Stimulated activated CD4-positive, alpha-beta T cell treated with anti-CD3 and anti-CD28 coated beads, TNF-alpha, amount 100 ng/mL, for 1 hour (primary cell): ENCODE data around the gene TBC1D14.
A peak's percentile ranks its signal among the peaks of the same experiment; 100 is the strongest.

Experiments used
- DNase-seq, 3 donors: peaks; one replicate each; pipeline ENCODE4 v3.0.0-alpha.2; 2020; ENCODE audit warnings: low read depth in 3 of 3, low spot score in 1 of 3

TBC1D14 gene

GRCh38 chr4:7040765-7041164 is 131.1 kb downstream of the TBC1D14 start:
- DNase-seq, result no peak

GRCh38 chr4:7041246-7041645 is 131.6 kb downstream of the TBC1D14 start:
- DNase-seq, result no peak

DNA sequence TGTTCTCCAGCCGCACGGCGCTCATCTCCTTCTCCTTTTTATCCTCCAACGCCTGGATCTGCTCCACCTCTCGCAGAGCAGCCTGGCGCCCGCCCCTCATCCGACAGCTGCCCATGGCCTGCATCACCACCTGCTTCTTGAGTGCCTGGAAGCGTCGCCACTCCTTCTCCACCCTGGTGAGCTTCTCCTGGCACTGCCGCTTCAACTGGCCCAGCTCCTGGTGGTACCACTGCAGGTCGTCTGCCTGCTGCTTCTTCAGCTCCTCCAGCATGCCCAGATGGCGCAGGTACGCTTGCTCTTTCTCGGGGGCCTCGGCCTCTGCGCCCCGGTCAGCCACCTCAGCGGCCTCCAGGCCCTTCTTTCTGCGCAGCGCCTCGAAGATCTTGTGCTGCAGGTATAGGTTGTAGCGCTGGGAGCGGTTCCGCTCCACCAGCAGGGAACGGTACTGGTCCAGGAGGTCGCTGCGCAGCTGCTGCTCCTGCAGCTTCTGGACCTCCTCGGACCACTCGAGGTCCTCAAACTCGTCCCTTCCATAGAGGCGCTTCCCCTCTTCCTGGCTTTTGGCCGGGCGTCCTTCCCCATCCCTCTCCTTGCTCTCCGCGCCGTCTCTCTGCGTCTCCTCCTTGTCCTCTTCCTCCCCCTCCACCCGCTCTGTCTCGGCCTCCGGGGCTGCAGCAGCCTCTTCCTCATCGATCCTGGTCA is 132.3 kb downstream of the TBC1D14 start:
- no peak for DNase-seq

DNA sequence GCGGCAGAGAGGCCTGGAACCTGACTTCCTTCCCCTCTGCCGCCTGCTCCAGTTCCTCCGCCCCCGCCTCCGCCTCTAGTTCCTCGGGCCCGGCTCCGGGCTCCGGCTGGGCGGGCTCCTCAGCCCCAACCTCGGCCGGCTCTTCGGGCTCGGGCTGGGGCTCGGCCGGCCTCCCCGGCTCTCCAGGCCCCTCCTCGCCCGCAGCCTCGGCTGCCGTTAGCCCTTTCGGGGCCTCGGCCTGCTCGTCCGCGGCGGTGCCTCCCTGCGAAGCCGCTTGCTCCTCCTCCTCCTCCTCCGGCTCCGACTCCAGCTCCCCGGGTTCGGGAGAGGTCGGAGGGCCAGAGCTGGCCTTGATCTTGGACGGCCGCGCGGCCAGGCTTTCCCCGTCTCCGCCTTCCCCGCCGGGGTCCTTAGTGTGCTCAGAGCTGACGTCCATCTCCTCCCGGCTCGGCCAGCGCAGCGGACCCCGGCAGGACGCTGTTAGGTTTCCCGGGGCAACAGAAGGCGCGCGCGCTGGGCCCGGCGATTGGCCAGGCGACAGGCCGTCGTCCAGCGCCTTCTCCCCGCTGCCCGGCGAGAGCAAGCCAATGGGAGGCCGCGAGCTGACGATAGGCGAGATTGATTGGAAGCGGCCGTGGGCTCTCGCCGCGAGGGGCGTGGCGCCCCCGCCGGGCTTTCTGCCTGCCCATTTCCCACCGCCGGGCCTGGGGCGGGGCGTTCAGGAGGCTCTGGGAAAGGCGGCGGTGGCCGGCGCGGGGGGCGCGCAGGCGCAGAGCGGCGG is 133.1 kb downstream of the TBC1D14 start:
- peak; percentile 74 to 90 (median 83) for DNase-seq

- DNase-seq, result peak in 2 of 3 donors; percentile 18 to 34
Observed at GRCh38 chr4:7043284-7044136, 133.9 kb downstream of the TBC1D14 start, which contains the start of gene TADA2B. TADA2B (plus strand) TSS chr4:7043372; CDS start chr4:7043580, 208 bp downstream.

DNA sequence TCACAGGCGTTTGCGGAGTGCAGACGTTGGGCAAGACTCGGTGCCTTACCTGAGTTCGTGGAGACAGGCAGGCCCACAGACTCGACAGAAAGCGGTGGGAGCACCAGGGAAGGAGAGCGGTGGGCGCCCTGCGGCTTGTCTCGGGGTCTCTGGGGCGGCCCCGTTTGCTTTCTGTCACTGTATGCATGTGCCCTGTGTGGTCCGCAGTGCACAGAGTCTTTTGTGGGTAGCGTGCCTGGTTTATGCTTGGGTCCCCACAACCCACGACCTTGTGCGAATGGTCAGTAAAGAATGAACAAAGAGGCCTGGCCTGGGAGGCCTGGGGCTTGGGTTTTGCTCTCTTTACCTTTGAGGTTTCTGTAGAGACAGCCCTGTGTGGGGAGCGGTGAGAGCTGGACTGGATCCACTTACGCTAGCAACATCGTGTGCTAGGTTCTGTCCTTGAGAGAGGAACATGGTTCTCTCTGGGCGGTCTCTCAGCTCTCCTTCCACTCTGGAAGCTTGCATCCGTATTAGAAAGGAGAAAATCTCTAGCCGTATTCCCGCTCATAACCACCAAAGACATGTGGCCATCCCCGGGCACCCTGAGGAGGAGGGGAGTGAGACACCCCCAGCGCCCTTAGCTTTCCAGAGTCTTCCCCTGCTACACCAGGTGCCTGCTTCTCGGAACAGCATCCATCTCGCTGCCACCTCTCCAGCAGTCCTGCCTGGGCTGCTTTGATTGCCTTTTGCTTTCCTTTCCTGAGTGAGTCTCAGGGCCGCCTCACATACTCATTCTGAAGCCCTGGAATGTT is 134.7 kb downstream of the TBC1D14 start:
- DNase-seq, result no peak

DNA sequence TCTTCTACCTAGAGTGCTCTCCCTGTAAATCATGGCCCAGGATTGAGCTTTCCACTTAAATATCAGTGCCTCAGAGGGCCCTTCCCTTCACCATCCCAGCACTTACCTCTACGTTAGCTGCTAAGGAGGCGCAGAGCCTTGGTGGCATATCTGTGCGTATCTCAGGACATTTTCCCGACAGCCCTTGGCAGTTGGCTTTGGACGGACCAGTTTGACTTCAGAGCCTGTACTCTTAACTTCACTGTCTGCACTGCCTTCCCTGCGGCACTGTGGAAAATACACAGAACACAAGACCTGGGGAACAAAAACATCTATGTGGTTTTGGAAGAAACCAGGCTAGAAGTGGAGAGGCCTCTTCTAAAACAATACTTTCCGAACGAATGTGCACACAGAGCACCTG is 135.9 kb downstream of the TBC1D14 start:
- no peak for DNase-seq

DNA sequence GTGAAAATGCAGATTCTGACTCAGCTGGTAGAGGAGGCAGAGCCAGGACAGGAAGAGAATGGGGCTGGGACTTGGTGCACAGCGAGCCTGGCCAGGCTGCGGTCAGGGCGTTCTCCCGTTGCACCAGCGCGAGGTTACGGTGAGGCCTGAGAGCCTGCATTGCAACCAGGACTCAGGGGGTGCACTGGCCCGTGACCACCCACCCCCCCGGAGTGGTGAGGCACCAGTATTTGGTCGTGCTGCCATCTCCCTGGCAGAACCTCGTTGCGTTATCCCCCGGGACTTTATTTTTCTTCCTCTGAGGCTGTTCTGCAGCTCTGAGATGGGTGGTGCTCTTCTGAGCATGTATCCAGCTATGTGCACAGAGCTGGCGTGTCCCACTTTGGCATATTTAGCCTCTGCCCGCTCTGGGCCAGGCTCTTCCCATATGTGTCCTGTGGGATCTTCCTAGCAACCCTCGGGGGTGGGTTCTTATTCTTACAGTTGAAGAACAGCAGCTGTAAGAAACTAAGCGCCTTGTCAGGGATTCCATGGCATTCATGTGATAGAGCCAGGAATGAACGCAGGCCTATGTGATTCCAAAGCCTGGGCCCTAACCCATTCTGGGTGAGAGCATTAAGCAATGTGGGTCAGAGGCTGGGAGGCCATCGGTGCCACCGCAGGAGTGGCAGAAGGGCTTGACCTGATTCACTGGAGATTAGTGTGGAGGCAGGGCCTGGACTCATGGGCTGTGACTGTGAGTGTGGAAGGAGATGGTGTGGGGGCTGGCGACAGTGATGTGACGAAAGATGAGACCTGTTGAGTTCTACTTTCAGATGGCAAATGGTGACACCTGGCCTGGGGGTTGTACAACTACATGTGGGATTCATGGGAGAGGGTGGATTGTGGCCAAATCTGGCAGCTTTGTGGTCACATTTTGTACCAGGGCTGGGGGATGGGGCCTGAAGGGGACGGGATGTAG is 136.6 kb downstream of the TBC1D14 start:
- DNase-seq, result no peak

DNA sequence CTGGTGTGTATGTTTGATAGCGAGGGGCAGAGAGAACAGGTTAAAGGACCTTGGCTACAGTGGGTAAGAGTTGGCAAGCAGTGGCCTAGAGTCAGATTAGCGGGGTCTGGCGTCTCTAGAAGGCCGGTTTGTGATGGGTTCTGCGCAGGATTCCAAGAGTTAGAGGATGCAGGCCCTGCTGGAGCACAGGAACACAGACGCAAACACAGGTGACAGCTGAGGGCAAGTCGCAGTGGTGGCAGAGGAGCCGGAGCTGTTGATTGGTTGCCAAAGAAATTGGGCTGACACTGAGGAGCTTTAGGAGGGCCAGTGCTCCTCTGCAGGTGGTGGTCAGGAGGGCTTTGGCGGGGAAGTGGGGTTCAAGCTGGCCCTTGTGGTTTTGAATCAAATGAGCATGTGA is 137.3 kb downstream of the TBC1D14 start:
- DNase-seq, result no peak

- DNase-seq, result no peak
Observed at GRCh38 chr4:7048642-7049041, 139.0 kb downstream of the TBC1D14 start.

GRCh38 chr4:7049295-7049694 is 139.7 kb downstream of the TBC1D14 start:
- no peak for DNase-seq

DNA sequence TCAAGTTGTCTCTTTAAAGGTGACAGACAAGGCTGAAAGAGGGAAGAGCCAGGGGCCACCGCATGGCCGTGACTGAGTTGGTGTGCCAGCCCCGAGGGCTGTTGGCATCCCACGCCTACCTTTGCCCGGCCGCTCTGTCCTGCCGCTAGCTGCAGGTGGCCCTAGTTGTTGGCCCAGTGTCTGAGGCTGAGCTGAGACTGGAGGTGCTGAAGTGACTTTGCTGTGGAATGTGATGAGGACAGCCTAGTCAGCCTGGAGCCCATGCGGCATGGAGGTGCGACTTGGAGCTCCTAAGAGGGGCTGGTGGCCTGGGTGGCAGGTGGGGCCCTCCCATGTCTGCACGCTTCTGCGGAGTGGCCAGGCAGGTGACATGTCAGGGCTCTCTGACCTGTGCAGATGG is 140.1 kb downstream of the TBC1D14 start:
- DNase-seq, result no peak

GRCh38 chr4:7050481-7051143 is 141.0 kb downstream of the TBC1D14 start:
- no peak for DNase-seq

- DNase-seq, result no peak
Observed at GRCh38 chr4:7051144-7051495, 141.5 kb downstream of the TBC1D14 start.

DNA sequence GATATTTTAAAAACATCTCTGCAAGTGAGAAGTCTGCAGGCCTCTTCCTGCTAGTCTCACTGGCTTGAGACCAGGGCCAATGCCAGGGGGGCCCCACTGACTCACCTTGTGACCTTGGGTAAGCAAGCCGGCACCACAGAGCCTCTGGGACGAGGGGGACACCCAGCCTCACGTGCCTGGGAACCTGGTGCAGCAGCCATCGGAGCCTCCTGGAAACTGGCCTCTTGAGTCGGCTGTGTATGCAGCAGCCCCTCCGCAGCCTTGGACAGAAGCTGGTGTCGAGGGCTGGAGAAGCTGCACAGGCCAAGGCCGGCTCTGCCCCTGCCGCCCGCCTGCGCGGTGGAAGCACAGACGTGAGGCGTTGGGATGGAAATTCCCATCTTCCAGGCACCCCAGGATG is 142.3 kb downstream of the TBC1D14 start:
- DNase-seq, result no peak

- no peak for DNase-seq
Observed at GRCh38 chr4:7052313-7052712, 142.7 kb downstream of the TBC1D14 start.

DNA sequence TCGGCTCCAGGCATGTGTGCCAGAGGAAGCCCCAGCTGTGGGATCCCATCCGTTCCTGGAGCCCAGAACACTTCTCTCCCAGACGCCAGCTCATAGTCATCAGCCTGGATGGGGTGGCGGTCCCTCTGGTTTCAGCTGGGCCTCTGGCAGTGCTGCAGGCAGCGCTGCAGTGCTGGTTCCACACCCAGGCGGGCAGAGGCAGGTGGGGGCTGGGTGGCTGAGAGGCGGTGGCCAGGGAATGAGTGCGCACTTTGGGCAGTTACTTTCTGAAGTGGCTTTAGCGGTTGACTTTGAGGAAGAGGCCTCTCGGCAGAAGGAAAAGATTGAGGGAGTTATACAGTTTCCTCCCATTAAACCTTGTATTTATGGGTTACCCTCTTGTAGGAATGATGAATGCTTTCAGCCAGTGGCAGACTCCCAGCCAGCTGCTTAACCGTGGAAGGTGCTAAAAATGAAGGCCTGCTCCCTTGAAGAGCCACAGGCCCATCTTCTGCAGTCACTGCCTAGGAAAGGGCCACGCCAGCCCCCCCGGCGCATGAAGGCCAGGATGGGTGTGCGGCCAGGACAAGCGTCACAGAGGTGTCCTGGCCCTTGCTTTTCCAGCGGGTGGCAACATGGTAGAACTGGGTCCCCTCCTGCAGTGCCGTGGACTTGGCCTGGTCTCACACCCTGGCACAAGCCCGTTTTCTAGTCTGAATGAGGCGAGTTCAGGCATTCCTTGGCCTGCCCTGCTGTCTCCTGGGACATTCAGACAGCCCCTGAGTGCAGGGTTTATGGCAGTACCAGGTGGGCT is 143.5 kb downstream of the TBC1D14 start:
- DNase-seq, result no peak

DNA sequence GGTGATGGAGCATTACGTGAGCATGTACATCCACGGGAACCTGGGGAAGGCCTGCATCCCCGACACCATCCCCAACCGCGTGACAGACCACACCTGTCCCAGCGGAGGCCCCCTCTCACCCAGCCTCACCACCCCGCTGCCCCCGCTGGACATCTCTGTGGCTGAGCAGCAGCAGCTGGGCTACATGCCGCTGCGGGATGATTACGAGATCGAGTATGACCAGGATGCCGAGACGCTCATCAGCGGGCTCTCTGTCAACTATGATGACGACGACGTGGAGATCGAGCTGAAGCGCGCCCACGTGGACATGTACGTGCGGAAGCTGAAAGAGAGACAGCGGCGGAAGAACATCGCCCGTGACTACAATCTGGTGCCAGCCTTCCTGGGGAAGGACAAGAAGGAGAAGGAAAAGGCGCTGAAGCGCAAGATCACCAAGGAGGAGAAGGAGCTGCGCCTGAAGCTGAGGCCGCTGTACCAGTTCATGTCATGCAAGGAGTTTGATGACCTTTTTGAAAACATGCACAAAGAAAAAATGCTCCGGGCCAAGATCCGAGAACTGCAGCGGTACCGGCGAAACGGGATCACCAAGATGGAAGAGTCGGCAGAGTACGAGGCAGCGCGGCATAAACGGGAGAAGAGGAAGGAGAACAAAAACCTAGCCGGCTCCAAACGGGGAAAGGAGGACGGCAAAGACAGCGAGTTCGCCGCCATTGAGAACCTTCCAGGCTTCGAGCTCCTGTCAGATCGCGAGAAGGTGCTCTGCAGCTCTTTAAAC is 144.7 kb downstream of the TBC1D14 start:
- DNase-seq, result no peak
